ENCODE measurements around the gene VWA3B.
"Not testable (repeated sequence)": the region's sequence is repeated elsewhere in the genome, so short reads cannot be mapped to it uniquely, and the experiment has no call there.

The VWA3B gene

DNA sequence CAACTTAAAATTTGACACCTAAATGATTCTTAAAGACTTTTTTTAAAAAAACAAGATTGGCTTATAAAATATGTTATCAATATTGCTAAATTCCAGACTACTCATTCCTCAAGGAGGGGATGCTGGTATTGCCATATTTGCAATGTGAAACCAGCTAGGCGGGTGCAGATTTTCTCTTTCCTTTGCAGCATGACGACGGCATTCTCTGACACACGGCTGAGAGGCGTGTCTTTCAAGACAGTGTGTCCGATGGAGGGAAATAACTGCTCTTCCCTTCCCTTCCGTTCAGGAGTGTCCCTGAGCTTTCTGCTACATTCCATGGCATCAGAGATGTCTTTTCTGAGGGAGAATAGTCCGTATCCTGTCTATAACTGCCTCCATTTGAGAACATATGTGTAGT lies 221.1 kb downstream of the VWA3B start:
- DNase-seq = no peak

DNA sequence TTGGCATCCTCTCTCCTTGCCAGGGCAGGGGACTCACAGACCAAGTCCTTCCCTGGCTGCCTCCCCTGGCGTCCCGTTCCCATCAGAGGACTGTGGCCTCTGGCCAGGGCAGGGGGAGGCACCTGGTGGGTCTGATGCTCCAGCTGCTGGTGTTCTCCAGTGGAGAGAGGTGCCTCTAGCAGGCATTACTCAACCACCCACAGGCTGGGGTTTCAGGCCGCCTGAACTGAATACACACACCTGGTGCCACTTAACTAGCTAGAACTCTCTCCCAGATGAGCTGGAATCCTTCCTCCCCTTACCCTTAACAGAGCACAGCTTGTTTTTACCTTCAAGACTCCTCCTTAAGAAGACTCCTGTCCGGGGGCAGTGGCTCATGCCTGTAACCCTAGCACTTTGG lies 221.6 kb downstream of the VWA3B start:
- DNase-seq = no peak

DNA sequence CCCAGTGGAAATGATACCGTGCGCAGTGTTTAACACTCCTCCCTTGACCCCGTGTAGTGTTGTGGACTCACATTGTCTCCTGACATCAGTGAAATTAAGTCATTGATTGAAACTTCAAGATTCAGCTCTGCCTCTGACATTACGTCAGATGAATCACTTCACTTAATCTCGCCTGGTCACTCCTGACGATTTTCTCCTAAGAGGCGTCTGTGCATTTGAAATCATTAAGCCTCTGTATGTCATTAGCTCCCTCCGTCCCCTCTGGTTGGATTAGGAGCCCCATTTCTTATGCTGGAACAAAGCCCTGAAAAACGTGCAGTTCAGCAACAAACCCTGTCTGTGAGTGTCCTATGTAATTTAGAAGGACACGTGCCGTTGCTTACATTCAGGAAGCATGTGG lies 222.6 kb downstream of the VWA3B start:
- DNase-seq = no peak

DNA sequence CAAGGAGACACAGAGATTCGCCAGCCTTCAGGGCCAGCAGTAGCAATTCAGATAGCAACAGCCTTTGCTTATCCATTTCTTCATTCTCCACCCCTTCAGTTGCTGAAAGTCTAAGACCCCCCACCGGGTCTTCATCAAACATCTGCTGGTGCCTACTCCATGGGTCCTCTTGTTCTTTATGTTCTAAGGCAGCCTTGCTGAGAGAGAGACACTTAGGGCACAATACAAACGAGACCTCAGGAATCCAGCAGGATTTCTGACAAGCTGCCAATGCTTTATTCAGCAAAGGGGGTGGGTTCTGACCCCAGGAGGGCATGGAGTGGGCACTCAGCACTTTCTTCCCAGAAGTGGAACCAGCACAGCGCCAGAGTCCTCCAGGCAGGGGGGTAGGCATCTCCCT lies 223.0 kb downstream of the VWA3B start:
- DNase-seq = no peak

DNA sequence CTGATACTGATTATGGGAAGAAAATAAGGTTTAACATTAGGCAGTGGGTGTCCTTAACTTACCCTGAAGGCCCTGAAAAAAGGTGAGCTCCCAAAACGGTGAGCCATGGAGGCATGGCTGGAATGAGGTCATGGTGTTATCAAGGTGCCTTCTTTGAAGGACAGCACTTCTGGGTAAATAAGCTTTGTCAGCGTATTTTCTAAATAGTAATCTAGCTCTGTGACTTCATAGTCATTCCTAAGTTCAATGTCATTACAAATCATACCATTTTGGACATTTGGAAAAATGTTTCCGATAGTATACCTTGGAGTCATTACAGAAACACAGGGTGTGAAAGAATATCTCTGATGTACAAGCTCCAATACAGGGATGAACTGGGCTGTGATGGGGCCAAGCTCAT lies 224.1 kb downstream of the VWA3B start:
- DNase-seq = no peak

DNA sequence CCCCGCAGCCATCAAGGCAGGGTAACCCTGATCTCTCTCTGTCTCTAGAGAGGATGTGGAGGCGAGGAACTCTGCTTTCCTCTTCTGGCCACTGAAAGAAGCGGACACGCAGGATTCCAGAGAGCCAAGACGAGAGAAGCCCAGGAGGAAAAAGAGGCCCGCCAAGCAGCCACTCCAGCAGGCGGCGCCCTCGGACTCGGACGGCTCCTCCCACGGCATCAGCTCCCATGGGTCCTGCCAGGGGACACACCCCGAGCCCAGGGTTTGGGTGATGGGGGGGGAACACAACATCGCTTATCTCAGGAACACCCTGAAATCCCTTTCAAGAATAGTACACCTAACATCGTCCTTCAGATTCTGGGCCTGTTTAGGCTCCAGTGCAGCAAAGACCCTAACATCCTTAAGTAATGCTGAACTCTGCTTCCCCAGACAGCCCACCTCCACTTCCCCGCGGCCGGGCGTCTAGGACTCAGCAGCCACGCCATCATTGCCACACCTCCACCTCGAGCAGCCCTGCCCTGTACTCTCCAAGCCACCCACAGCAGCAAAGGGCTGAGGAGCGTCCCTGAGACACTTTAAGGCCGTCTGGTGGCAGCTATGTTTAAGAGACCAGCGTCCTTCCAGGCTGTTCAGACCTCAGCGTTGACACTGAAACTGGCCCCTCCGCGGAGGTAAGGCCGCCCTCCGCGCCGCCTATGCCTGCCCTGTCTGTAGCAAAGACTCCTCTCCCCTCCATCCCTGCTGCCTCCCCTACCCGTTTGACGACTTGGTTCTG lies 225.0 kb downstream of the VWA3B start:
- no peak for DNase-seq

DNA sequence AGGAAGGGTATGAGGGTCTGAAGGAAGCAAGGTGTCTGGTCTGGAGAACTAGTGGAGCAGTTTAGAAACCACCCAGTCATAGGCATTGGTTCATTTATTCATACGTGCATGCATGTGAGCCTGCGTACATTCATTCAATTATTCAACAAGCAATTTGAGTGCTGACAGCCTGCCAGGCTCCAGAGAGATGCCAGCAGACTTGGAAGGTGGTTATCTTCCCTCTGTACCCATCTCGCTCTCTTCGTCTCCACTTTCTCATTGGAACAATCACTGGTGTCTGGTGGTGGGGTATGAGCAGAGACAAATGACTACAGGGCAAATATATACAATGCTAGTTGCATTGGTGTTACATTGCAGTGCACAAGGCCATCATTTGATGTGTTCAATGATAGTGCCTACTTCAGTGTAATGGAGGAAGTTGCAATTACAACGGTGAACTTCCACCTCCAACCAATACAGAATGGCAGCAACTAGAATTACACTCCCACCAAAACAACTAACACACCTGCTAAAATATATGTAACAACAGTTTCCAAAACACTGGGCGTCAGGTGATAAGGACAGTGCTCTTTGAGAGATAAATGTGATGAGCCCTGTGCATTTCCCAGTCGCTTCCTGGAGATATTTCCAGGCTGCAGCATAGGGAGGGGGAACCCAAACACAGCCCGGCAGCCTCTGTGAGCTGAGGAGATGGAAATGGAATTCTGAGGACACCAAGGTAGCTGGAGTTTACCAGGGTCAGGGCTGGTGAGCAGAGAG lies 226.7 kb downstream of the VWA3B start:
- no peak for DNase-seq

DNA sequence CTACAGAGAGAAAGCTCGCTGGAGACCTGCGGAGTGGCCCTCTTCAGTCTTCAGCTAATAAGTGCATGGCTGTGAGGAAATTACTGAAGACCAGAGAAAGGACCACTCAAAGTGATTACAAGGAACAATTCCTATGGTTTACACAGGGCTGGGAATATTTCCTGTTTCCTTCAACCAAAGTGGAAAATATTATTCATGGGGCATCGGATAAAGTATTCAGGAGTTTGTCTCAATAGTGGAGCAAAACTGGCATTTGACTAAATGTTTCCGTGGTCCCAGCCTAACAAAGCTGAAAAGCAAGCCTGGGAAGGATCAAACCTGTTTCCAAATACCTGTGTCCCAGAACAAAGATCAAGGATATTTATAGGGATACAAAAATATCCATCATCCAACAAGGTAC lies 227.3 kb downstream of the VWA3B start:
- no peak for DNase-seq

DNA sequence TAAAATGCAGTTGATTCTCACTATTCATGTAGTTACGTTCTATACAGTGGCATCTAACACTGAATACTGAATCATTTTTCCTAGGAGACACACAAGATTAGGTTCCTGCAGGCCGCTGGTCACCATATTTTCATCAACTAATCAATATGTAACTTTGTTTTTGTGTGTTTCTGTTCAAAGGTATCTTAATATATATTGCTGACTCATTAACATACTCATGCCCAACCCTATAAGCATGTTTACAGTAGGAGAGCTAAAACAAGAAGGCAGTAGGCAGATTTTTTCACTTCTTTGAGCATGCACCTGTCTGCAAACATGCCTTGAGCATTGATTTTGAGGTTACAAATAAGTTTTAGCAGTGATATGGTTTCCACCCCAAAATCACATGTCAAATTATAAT lies 229.0 kb downstream of the VWA3B start:
- DNase-seq = no peak

DNA sequence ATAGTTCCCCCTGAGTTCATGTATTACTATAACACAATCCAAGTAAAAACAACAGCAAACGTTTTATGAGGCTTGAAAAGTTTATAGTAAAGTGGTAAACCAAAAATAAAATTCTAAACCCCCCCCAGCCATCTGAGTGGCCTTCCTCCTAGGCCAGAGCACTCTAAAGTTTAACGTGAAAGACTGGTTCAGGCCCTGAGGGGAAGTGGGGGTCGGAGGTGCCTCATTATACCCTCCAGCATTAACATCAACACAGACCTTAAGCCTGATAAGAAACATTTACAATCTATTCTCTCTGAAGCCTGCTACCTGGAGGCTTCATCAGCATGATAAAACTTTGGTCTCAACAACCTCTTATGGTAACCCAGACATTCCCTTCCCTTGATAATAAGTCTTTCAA lies 230.2 kb downstream of the VWA3B start:
- no peak for DNase-seq

DNA sequence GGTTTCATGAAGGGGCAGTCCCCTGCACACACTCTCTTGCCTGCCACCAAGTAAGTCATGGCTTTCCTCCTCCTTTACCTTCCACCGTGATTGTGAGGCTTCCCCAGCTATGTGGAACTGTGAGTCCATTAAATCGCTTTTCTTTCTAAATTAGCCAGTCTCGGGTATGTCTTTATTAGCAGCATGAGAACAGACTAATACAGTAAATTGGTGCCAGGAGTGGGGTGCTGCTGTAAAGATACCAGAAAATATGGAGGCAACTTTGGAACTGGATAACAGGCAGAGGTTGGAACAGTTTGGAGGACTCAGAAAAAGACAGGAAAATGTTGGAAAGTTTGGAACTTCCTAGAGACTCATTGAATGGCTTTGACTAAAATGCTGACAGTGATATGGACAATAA lies 233.2 kb downstream of the VWA3B start:
- DNase-seq = not testable (repeated sequence)

DNA sequence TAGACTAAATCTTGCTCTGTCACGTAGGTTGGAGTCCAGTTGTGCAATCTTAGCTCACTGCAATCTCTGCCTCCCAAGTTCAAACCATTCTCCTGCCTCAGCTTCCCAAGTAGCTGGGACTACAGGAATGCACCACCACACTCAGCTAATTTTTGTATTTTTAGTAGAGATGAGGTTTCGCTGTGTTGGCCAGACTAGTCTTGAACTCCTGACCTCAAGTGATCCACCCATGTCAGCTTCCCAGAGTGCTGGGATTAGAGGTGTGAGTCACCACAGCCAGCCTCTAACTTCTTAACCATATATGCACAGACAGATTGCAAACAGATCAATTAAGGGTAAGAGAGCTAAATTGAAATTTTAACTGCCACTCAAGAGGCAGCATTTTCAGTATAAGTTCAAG lies 237.2 kb downstream of the VWA3B start:
- no peak for DNase-seq

DNA sequence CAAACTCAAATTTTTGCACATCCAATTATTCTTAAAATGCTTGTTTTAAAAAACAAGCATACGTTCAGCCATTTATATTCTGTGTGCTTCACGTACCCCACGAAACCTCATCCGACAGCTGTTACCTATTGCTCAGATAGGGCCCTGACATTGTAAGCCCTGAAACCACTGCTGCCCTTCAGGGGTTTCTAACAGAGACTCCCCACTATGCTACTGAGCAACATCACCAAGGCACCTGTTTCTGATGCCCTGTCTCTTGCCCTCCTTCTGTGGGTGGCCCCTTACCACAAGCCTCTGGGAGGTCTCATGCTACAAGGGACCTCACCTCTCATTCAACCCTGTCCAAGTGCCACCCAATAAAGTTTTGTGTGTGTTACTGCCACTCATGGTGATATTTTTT lies 240.8 kb downstream of the VWA3B start:
- no peak for DNase-seq

DNA sequence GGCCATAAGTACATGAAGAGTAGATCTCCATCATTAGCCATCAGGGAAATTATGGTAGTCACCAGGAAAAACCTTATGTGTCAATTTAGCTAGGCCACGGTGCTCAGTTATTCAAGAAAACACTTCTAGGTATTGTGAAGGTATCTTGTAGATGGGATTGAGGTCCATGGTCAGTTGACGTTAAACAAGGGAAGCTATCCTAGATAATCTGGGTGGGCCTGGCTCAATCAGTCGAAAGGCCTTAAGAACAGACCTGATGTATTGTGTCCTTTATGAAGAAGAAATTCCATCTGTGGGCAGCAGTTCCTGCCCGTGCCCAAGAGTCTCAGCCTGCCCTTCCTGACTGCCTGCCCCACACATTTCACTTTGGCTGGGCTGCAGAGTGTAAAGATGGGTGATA lies 242.6 kb downstream of the VWA3B start:
- no peak for DNase-seq

DNA sequence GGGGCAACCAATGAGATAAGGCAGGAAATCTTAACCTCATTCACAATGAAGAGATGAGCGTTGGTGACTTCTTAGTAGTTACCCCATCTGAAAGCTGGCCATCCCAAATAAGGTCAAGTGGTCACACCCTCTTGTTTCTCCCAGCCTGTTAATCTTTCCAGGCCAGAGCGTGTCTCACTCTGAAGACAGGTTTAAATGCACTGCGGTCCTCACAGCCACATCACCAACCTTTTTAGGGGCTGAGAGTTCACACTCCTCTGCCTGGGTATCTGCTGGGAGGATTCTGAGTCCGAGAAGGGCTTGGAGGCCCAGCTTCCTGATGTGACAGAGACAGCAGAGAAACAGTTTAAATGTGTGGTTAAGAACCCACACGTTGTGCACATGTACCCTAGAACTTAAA lies 246.0 kb downstream of the VWA3B start:
- no peak for DNase-seq

DNA sequence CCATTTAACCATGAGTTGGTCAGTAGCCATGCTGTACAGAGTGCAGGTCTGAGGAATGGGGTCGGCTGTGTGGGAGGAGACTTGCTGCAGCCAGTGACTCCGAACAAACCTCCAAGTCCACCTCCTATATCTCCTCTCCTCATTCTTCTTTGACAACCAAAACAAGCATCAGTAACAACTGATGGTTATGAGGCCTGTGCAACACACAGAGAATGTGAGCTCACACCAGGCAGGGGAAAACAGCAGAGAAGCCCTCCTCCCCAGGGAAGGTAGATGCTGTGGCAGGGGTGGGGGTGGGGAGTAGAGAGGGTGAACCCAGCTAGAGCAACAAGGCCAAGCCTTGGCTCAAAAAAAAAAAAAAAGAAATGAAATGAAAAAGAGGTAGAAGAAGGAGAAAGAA lies 247.0 kb downstream of the VWA3B start:
- no peak for DNase-seq

DNA sequence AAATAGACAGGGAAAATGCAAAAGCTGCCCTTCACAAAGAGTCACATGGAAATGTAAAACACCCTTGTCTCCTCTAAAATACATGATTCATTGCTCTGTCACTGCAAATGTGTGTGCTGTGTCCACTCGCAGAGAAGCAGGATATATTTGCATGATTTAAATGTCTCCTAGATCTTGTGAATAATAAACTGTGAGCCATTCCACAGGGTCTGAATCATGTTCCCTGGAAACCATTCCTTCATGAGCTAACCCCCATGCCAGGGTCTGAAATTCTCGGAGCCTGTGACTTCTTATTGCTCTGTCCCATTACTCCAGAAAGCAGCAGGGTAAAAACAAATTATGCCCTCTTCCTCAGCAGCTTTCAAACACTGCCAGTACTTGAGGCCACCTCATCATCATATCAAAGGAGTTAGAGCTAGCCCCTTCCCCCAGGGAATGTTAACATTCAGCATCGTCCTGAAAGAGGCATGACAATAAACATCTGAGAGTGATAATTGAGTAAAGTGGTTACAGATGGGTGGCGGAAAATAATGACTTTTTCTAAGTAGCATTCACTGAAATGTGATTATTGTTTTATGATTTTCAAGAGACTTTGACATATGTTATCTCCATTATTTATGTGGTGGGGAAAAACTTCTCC lies 247.6 kb downstream of the VWA3B start:
- DNase-seq = peak; percentile 65

DNA sequence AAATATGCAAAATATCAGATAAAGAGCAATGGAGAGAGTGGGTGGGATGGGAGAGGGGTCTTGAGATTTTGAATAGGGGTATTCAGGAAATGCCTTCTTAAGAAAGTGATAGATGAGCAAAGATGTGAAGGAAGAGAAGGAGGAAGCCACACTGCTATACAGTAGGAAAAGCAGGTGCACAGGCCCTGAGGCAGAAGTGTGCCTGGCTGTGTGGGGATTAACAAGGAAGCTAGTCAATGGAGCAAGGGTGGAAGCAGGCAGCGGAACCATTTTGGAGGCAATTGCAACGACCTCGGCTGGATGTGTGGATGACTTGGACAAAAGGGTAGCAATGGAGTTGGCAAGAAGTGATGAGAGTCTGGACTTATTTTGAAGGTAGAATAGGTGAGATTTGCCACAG lies 248.3 kb downstream of the VWA3B start:
- DNase-seq = no peak

DNA sequence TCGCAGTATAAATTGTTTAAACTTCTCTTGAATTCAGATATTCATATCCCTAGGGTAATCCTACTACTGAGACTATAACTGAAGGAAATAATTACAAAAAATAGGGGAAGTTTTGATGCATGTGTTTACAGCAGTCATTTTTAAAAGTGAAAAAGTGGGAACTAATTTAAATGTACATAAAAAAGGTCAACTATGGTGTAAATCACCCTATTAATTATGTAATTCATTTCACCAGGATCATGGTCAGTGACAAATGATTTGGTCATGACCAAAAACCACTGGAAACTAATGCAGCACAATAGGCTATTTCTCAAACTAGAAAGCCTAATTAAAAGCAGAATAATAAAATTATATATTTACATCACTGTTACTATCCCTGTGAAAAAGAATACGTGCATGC lies 254.3 kb downstream of the VWA3B start:
- no peak for DNase-seq

DNA sequence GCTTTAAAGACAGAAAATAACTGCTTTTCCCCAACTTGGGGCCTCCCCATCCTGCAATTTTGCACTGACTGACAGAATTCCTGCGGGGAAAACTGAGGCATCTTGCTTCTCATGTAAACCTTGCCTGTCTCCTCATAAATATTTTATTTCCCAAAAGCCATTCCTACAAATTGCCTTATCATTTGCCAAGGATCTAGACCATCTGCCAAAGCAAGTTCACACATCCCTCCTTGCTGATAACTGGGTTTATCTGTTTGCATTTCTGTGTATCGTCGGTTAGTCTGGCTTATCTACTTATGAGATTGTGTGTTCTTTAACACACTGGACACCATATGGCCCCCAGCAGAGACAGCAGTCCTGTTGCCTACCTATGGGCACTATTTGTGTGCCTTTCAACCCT lies 256.3 kb downstream of the VWA3B start:
- DNase-seq = no peak

DNA sequence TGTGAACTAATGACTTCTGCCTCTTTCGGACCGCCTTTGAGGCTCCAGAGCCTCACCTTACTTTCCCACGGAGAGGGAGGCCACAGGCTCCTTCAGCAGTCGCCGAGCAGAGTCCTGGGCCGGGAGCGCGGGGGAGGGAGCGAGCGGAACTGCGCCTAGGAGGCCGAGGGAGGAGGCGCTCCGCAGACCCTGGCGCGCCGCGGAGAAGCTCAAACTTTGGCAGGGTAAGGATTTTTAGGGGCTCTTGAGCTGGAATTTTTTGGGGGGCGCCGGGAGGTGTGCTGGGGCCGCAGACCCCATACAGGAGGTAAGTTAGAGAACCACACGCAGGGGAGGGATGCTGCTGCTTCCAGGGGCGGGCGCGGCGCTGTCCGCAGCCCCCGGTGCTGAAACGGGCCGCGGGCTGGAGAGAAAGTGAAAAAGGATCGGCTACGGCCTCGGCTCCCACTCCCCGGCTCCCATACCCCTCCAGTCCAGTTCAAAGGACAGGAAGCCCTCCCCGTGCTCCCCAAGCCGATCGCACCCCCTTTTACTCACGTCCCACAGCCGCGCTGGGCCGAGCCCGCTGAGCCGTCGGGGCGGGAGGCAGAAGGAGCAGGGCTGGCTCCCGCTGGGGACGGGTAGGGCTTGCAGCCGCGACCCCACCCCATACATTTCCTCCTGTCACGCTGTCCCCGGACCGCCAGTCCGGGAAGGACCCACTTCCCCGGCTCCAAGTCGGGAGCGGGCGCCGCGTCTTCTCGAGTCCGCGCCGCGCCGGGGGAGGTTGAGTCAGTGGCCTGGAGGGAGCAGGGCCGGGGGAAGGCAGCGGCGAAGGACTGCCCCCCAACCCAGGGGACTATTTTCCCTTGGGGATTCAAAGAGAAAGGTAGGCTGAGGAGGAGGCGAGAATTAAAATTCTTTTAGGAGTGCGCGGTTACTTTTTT lies 259.6 kb downstream of the VWA3B start, which contains the start of gene CNGA3:
Gene CNGA3, plus strand, starts transcription at position 146 of the 926 bp plus-strand sequence. CDS start 23,520 bp downstream, outside the sequence.
- DNase-seq = no peak

DNA sequence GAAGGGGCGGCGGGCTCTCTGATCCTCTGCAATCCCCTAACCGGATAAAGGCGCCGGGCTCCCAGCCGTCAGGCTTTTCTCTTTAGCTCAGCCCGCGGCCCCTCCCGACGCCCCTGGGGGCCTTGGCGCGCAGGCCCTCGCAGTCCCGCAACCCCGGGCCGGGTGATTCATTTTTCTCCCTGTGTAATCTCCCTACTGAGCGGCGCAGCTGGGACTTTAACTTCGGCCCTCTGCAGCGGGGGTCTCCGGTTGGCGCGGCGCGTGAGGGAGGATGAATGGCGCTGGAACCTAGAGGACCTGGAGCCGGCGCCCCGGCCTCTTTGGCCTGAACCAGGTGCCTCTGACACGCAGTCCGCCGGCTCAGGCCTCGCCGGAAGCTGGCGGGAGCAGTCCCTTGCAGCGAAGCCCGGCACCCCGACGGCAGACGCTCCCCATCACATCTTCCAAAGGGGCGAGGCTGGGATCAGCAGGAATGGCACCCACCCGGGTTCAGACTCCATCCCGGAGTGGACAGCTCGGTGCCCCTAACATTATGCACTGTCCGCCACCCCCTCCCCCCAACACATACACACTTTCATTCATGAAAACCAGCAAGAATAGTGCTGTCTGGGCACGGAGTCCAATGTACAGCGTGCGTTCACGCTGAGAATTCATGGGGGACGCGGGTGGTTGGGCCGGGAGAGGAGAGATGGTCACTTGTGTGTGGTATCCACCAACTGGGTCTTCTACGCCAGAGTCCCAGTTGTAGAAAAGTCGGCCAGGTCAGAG lies 260.5 kb downstream of the VWA3B start:
- no peak for DNase-seq
